SK-N-SH treated with all-trans-retinoic acid at 6 μM for 48 hours (cell line): Measurements from ENCODE around the gene DHRS3.

ENCODE experiments used
- ARNTL ChIP-seq: fragments of 450-650 bp; formaldehyde crosslinking; IDR thresholded peaks from 2 replicates; pipeline ENCODE4 v1.5.0; 2020; ENCODE audit warnings: low read depth, mild to moderate bottlenecking, moderate library complexity, borderline replicate concordance
- CSDC2 ChIP-seq: fragments of 250-450 bp; sonication (Bioruptor Pico); IDR thresholded peaks from 2 replicates; pipeline ENCODE4 v1.5.0; 2020; ENCODE audit warnings: mild to moderate bottlenecking, moderate library complexity
- PATZ1 ChIP-seq: fragments of 250-450 bp; sonication (Bioruptor Pico); IDR thresholded peaks from 2 replicates; pipeline ENCODE4 v1.8.0; 2020; ENCODE audit warnings: mild to moderate bottlenecking, moderate library complexity, borderline replicate concordance
- TOX ChIP-seq: fragments of 250-450 bp; sonication (Bioruptor Pico); IDR thresholded peaks from 2 replicates; pipeline ENCODE4 v1.8.0; 2021; ENCODE audit warnings: mild to moderate bottlenecking, moderate library complexity, borderline replicate concordance
- ZFP3 ChIP-seq: fragments of 250-450 bp; sonication (Bioruptor Pico); IDR thresholded peaks from 2 replicates; pipeline ENCODE4 v1.5.0; 2020; ENCODE audit warnings: mild to moderate bottlenecking, moderate library complexity
- ZFP30 ChIP-seq: fragments of 450-650 bp; formaldehyde crosslinking; IDR thresholded peaks from 2 replicates; pipeline ENCODE4 v1.5.0; 2022; ENCODE audit warnings: mild to moderate bottlenecking, moderate library complexity
- ZNF565 ChIP-seq: fragments of 450-650 bp; formaldehyde crosslinking; conservative IDR thresholded peaks from 2 replicates; pipeline ENCODE4 v1.5.0; 2020; ENCODE audit warnings: low read depth, mild to moderate bottlenecking, moderate library complexity
- TF ChIP-seq, protein P1 (sequence below): fragments of 250-450 bp; sonication (Bioruptor Pico); IDR thresholded peaks from 2 replicates; pipeline ENCODE4 v1.8.0; 2021; ENCODE audit warnings: low read depth, mild to moderate bottlenecking, moderate library complexity, borderline replicate concordance
- TF ChIP-seq, protein P2 (sequence below): fragments of 250-450 bp; sonication (Bioruptor Pico); IDR thresholded peaks from 2 replicates; pipeline ENCODE4 v1.5.1; 2021; ENCODE audit warnings: mild to moderate bottlenecking, moderate library complexity

- TF ChIP-seq, protein P1, sequence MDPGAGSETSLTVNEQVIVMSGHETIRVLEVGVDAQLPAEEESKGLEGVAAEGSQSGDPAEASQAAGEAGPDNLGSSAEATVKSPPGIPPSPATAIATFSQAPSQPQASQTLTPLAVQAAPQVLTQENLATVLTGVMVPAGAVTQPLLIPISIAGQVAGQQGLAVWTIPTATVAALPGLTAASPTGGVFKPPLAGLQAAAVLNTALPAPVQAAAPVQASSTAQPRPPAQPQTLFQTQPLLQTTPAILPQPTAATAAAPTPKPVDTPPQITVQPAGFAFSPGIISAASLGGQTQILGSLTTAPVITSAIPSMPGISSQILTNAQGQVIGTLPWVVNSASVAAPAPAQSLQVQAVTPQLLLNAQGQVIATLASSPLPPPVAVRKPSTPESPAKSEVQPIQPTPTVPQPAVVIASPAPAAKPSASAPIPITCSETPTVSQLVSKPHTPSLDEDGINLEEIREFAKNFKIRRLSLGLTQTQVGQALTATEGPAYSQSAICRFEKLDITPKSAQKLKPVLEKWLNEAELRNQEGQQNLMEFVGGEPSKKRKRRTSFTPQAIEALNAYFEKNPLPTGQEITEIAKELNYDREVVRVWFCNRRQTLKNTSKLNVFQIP (CRISPR knock-in tag): no peak
- TF ChIP-seq ZNF565 (no peak), ARNTL (CRISPR knock-in tag) (no peak), PATZ1 (no peak), CSDC2 (no peak), TOX (CRISPR knock-in tag) (no peak), ZFP3 (CRISPR knock-in tag) (no peak), ZFP30 (CRISPR knock-in tag) (no peak)
- TF ChIP-seq, protein P2, sequence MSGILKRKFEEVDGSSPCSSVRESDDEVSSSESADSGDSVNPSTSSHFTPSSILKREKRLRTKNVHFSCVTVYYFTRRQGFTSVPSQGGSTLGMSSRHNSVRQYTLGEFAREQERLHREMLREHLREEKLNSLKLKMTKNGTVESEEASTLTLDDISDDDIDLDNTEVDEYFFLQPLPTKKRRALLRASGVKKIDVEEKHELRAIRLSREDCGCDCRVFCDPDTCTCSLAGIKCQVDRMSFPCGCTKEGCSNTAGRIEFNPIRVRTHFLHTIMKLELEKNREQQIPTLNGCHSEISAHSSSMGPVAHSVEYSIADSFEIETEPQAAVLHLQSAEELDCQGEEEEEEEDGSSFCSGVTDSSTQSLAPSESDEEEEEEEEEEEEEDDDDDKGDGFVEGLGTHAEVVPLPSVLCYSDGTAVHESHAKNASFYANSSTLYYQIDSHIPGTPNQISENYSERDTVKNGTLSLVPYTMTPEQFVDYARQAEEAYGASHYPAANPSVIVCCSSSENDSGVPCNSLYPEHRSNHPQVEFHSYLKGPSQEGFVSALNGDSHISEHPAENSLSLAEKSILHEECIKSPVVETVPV (CRISPR knock-in tag): no peak
Observed at GRCh38 chr1:12662556-12662955, 44.5 kb upstream of the DHRS3 start.
